Astrocyte (in vitro differentiated cells and primary cell): Measurements from ENCODE around the gene VASP.

Source experiments
- EZH2 ChIP-seq: IDR thresholded peaks from 2 replicates; pipeline ENCODE4 v1.6.1; 2012; ENCODE audit warnings: mild to moderate bottlenecking, low read length, inconsistent platforms; ENCODE audit not compliant: insufficient read depth
- TF ChIP-seq, protein P1 (sequence below): IDR thresholded peaks from 2 replicates; pipeline ENCODE4 v1.5.1; 2011; ENCODE audit warnings: low read depth, mild to moderate bottlenecking, inconsistent platforms, low read length, moderate library complexity; ENCODE audit not compliant: insufficient read depth

DNA sequence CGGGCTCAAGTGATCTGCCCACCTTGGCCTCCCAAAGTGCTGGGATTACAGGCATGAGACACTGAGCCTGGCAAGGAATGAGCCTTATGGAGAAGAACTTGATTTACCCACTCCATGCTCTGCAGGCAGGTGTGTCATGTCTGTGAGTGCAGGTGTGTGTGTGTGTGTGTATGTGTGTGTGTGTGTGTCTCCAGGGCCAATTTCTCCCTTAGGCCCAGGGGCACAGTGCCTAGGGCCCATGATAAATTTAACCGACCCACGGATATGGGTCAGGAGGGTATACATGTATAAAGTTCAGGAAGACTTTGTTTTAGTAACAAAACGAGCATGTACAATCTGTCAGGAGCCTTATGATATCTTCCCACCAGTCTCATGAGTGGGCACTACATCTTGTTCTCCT, 44.0 kb upstream of the VASP start:
- TF ChIP-seq, protein P1, sequence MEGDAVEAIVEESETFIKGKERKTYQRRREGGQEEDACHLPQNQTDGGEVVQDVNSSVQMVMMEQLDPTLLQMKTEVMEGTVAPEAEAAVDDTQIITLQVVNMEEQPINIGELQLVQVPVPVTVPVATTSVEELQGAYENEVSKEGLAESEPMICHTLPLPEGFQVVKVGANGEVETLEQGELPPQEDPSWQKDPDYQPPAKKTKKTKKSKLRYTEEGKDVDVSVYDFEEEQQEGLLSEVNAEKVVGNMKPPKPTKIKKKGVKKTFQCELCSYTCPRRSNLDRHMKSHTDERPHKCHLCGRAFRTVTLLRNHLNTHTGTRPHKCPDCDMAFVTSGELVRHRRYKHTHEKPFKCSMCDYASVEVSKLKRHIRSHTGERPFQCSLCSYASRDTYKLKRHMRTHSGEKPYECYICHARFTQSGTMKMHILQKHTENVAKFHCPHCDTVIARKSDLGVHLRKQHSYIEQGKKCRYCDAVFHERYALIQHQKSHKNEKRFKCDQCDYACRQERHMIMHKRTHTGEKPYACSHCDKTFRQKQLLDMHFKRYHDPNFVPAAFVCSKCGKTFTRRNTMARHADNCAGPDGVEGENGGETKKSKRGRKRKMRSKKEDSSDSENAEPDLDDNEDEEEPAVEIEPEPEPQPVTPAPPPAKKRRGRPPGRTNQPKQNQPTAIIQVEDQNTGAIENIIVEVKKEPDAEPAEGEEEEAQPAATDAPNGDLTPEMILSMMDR = no peak
- TF ChIP-seq EZH2 = no peak
